ENCODE data around the gene KMO.

GRCh38 chr1:241610056-241610815 is 78.1 kb downstream of the KMO start:
- no peak for TF ChIP-seq EZH2 (IDR thresholded peaks at IDR 0.05)
- TF ChIP-seq CTCF (IDR thresholded peaks at IDR 0.05), result no peak

Measured in neural progenitor cell (in vitro differentiated cells).